Endothelial cell of umbilical vein (primary cell): ENCODE measurements around the gene RAD9A. TPM values are rescaled to one million over a fixed set of nuclear protein-coding genes. Genes with fewer than 3 reads are reported as not detected.

Experiments used
- BruUV-seq: library from RNA; stranded (reverse); fragments of 400-500 nt; replicated peaks from 2 replicates; lab custom pipeline; 2021; lab: Mats Ljungman, UMichigan
- CTCF ChIA-PET: fragments of 300-600, 350-600 bp; sonication (Branson Sonifier 250); formaldehyde crosslinking; loops from one replicate; lab custom pipeline; 2021; ENCODE audit warnings: antibody characterized with exemption, inconsistent platforms; lab: Charles Lee
- POLR2A ChIA-PET: fragments of 300-600, 350-600 bp; sonication (Branson Sonifier 250); formaldehyde crosslinking; loops from one replicate; lab custom pipeline; 2021; ENCODE audit warnings: antibody characterized with exemption, inconsistent platforms; lab: Charles Lee
- DNase-seq: peaks from one replicate; pipeline ENCODE4 v3.0.0-alpha.2; 2011; ENCODE audit warnings: low read depth, low spot score
- FAIRE-seq: peaks from 2 replicates; lab custom pipeline; 2011; peaks lifted over from hg19 to GRCh38; lab: Jason Lieb, UNC
- H2AFZ ChIP-seq: 2 replicates; pipeline ENCODE4 v1.6.0; 2012; ENCODE audit warnings: low read depth, low read length, control low read depth, inconsistent platforms
- H3K27ac ChIP-seq: 2 replicates; pipeline ENCODE4 v1.5.1; 2011; ENCODE audit warnings: low read depth, mild to moderate bottlenecking, control low read depth, low read length, moderate library complexity; ENCODE audit not compliant: insufficient read depth
- H3K27me3 ChIP-seq, 2 experiments: 2 replicates each; pipeline versions ENCODE4 v1.6.0 to v1.6.1; 2011; ENCODE audit warnings: low read length in 2 of 2, mixed read lengths in 1 of 2; ENCODE audit not compliant: control insufficient read depth in 2 of 2, insufficient read depth in 2 of 2
- H3K36me3 ChIP-seq, 2 experiments: 2 replicates in 1 of 2; 3 replicates in 1 of 2; pipeline ENCODE4 v1.5.1; 2011; ENCODE audit warnings: low read length in 2 of 2, mild to moderate bottlenecking in 1 of 2, moderate library complexity in 1 of 2; ENCODE audit not compliant: control insufficient read depth in 2 of 2, insufficient read depth in 2 of 2; ENCODE audit errors: extremely low read depth in 1 of 2
- H3K4me1 ChIP-seq: 3 replicates; pipeline ENCODE4 v1.5.1; 2011; ENCODE audit warnings: mild to moderate bottlenecking, low read length; ENCODE audit not compliant: control insufficient read depth, insufficient read depth; ENCODE audit errors: extremely low read depth
- H3K4me2 ChIP-seq: 2 replicates; pipeline ENCODE4 v1.6.1; 2011; ENCODE audit warnings: low read length, control low read depth, mixed read lengths; ENCODE audit not compliant: insufficient read depth
- H3K4me3 ChIP-seq, 3 experiments: fragments of 200-600 bp in 1 of 3; sonication (generic), shearing (Covaris generic) in 1 of 3; replicated peaks in 1 of 3; 2 replicates each; pipeline ENCODE4 v1.5.1; 2011 to 2016; ENCODE audit warnings: control low read depth in 3 of 3, low read length in 3 of 3, mild to moderate bottlenecking in 2 of 3, inconsistent platforms in 1 of 3, low read depth in 1 of 3, moderate library complexity in 1 of 3; ENCODE audit not compliant: insufficient read depth in 1 of 3
- H3K79me2 ChIP-seq: 2 replicates; pipeline ENCODE4 v1.6.0; 2012; ENCODE audit warnings: low read length, inconsistent platforms; ENCODE audit not compliant: control insufficient read depth, insufficient read depth
- H3K9ac ChIP-seq: replicated peaks from 2 replicates; pipeline ENCODE3; 2011; ENCODE audit warnings: low read length, control low read depth; ENCODE audit not compliant: insufficient read depth; ENCODE audit errors: extremely low read depth
- H3K9me1 ChIP-seq: replicated peaks from 3 replicates; pipeline ENCODE4 v1.6.0; 2011; ENCODE audit warnings: mild to moderate bottlenecking, low read length; ENCODE audit not compliant: control insufficient read depth, insufficient read depth; ENCODE audit errors: extremely low read depth
- H3K9me3 ChIP-seq: replicated peaks from 2 replicates; pipeline ENCODE4 v1.5.1; 2012; ENCODE audit warnings: low read length, inconsistent platforms; ENCODE audit not compliant: control insufficient read depth, insufficient read depth
- H4K20me1 ChIP-seq: replicated peaks from 2 replicates; pipeline ENCODE3; 2011; ENCODE audit warnings: mild to moderate bottlenecking, low read length; ENCODE audit not compliant: control insufficient read depth, insufficient read depth; ENCODE audit errors: extremely low read depth
- FOS ChIP-seq: IDR thresholded peaks from 2 replicates; pipeline ENCODE4 v1.6.1; 2011; ENCODE audit warnings: mild to moderate bottlenecking, low read length, moderate library complexity, borderline replicate concordance; ENCODE audit not compliant: insufficient read depth
- GATA2 ChIP-seq: IDR thresholded peaks from 2 replicates; pipeline ENCODE4 v1.7.0; 2011; ENCODE audit warnings: low read depth, mild to moderate bottlenecking, moderate library complexity, mixed read lengths, low read length; ENCODE audit not compliant: insufficient read length, insufficient read depth
- MAX ChIP-seq: IDR thresholded peaks from 2 replicates; pipeline ENCODE4 v1.6.1; 2011; ENCODE audit not compliant: insufficient read depth, insufficient read length
- MYC ChIP-seq: IDR thresholded peaks from one replicate; pipeline ENCODE4 v1.6.1; 2011; ENCODE audit warnings: mild to moderate bottlenecking, low read depth, low read length
- POLR2A ChIP-seq: IDR thresholded peaks from 2 replicates; pipeline ENCODE4 v1.6.1; 2012; ENCODE audit warnings: low read depth, mild to moderate bottlenecking, control low read depth, low read length
- POLR2AphosphoS5 ChIP-seq: IDR thresholded peaks from 2 replicates; pipeline ENCODE4 v1.6.1; 2012; ENCODE audit warnings: low read depth, mild to moderate bottlenecking, control low read depth, low read length, moderate library complexity; ENCODE audit not compliant: insufficient read depth
- dilution Hi-C: fragments of 300-500 bp; cut with MboI; formaldehyde crosslinking; loops from one replicate; pipeline ENCODE4 v1.15.0; 2019; ENCODE audit warnings: low sequenced_read_pairs; ENCODE audit not compliant: extremely low pct_ligation_motif_present
- intact Hi-C: fragments of 100-400 bp; cut with micrococcal nuclease; formaldehyde crosslinking; loops from one replicate; pipeline ENCODE4 v1.10.0; 2022
- polyA plus RNA-seq, 4 experiments: library from polyadenylated mRNA; depleted of rRNA in 3 of 4; stranded (reverse) in 3 of 4; unstranded in 1 of 4; fragments of >200 nt; gene quantifications; 2 replicates each; pipeline versions ENCODE4 v1.2.1 to v1.2.3, GENCODE V29; 2011 to 2012; ENCODE audit warnings: missing spikeins in 1 of 4
- total RNA-seq: library from RNA; stranded (reverse); gene quantifications from 2 replicates; pipeline ENCODE4 v1.2.3, GENCODE V29; 2021

Gene RAD9A
- total and polyA plus RNA-seq, 2 donors (not counting 3 experiments of a cell fraction or from before 2014, with no cell fraction given), result 18.4 to 22.2 TPM

DNA sequence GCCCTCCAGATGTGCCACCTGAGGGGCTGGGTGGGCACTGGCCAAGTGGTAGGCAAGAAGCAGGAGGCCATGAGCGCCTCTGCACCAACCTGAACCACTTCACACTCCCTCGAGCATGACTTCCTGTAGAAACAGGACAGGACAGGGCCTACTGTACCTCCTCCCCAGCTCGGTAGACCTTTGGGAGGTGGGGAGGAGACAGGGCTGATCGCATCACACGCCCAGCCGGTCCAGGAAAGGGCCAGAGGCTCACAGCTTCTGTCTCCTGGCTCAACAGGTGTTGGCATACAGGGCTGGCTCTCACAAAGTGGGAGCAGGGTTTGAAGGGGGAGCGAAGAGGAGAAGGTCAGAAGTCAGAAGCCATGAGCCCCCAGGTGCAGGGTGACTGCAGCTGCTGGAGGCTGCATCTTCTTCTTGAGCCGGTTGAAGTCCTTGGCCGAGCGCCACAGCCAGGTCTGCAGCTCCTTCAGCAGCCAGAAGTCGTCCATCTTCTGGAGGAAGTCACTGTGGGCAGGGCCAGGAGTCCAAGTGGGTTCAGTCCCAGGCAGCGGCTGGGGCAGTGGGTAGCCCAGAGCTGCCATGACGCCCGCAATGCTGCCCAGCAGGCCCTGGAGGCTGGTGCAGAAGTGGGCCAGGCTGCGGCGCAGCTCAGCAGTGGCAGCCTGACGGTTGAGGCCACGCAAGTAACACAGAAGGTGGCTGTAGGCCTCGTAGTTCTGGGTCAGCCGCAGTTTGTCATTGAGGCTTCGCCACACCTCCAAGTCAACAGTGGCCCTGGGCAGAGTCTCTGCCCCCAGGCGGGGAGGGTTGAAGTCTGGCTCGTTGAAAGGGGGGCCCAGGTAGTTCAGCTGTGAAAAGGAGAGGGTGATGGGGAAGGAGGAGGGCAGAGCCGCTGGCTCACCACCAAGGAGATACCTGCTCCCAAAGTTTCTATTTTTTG, 26.7 kb upstream of the RAD9A start:
- no peaks in the 10 kb centered on the region for H3K9me3 ChIP-seq
- peaks cover 11% of the 10 kb centered on the region for H3K4me1 ChIP-seq
- CTCF ChIA-PET, result interaction anchor here (1.2 to 1.4 kb wide), 3 partner anchors 9 to 18 kb away, joined by 3 to 5 read pairs (median 4); partner anchors contain the start of gene CLCF1
- H4K20me1 ChIP-seq, result no peaks in the 10 kb centered on the region
- FAIRE-seq, result no peak
- H3K36me3 ChIP-seq, result no peaks in the 10 kb centered on the region
- no peaks in the 10 kb centered on the region for H3K9me1 ChIP-seq
- no peak for DNase-seq
- dilution Hi-C loops (no loop called here), intact Hi-C loops (no loop called here)
- POLR2A ChIA-PET, result no interaction called here
- H3K4me2 ChIP-seq, result no peak overlapping the region
- no peak overlapping the region for H3K4me3 ChIP-seq
- H2AFZ ChIP-seq, result no peak overlapping the region
- no peak overlapping the region for H3K27ac ChIP-seq
- no peaks in the 10 kb centered on the region for H3K79me2 ChIP-seq
- BruUV-seq, result no TSS peak
- no peak overlapping the region for H3K9ac ChIP-seq
- no peaks in the 10 kb centered on the region for H3K27me3 ChIP-seq
- TF ChIP-seq MYC (no peak), POLR2A (no peak)

- H3K27ac ChIP-seq, result no peak overlapping the region
- DNase-seq (no peak), FAIRE-seq (no peak)
- H3K4me1 ChIP-seq, result peaks cover 17% of the 10 kb centered on the region
- peaks cover under 1% of the 10 kb centered on the region for H3K79me2 ChIP-seq
- H3K9ac ChIP-seq, result no peak overlapping the region
- no peaks in the 10 kb centered on the region for H3K36me3 ChIP-seq
- no peaks in the 10 kb centered on the region for H4K20me1 ChIP-seq
- H3K9me3 ChIP-seq, result no peaks in the 10 kb centered on the region
- no peak overlapping the region for H2AFZ ChIP-seq
- no peak overlapping the region for H3K4me2 ChIP-seq
- intact Hi-C loops, result no loop called here
- no peak overlapping the region for H3K4me3 ChIP-seq
- no peak for TF ChIP-seq MAX
- TF ChIP-seq MYC, result no peak
- no peak for TF ChIP-seq POLR2AphosphoS5
- TF ChIP-seq FOS, result no peak
- no peak for TF ChIP-seq GATA2
- dilution Hi-C loops, result no loop called here
- CTCF ChIA-PET, result interaction anchor here (0.9 to 1.4 kb wide), 2 partner anchors 14 to 17 kb away, joined by 3 to 4 read pairs; no protein-coding TSS in a partner anchor
- no TSS peak for BruUV-seq
- POLR2A ChIA-PET, result no interaction called here
- no peaks in the 10 kb centered on the region for H3K27me3 ChIP-seq
- H3K9me1 ChIP-seq, result no peaks in the 10 kb centered on the region
These were observed 25.9 kb upstream of the RAD9A start for GRCh38 chr11:67365736-67366444.
